Naive B cell (primary cell): ENCODE data around the gene PTPRJ. TPM values are rescaled to one million over a fixed set of nuclear protein-coding genes. Genes with fewer than 3 reads are reported as not detected.

Source experiments
- ATAC-seq, 2 donors: fragments of 150-1000 bp; cut with Tn5 transposase; 2 replicates each; pipeline ENCODE4 v1.10.0; 2021; ENCODE audit warnings: low read depth in 2 of 2, mild to moderate bottlenecking in 2 of 2, moderate library complexity in 2 of 2
- DNase-seq: peaks from one replicate; pipeline ENCODE4 v3.0.0; 2022
- H3K27ac Mint-ChIP-seq, 6 donors: one replicate each; pipeline ENCODE4 v1.8.0; 2020 to 2022; ENCODE audit warnings: mild to moderate bottlenecking in 6 of 6, mixed read lengths in 6 of 6, moderate library complexity in 5 of 6, inconsistent platforms in 2 of 6
- H3K27me3 Mint-ChIP-seq, 3 donors: one replicate each; pipeline ENCODE4 v1.8.0; 2021 to 2022; ENCODE audit warnings: mixed read lengths in 3 of 3, mild to moderate bottlenecking in 1 of 3
- H3K36me3 Mint-ChIP-seq, 2 donors: one replicate each; pipeline ENCODE4 v1.8.0; 2020 to 2022; ENCODE audit warnings: mixed read lengths in 2 of 2, inconsistent platforms in 1 of 2, mild to moderate bottlenecking in 1 of 2
- H3K4me1 Mint-ChIP-seq, 3 donors: one replicate each; pipeline ENCODE4 v1.8.0; 2020 to 2022; ENCODE audit warnings: mixed read lengths in 3 of 3, inconsistent platforms in 1 of 3, mild to moderate bottlenecking in 1 of 3, moderate library complexity in 1 of 3
- H3K4me3 Mint-ChIP-seq, 8 donors: one replicate each; pipeline ENCODE4 v1.8.0; 2020 to 2022; ENCODE audit warnings: mild to moderate bottlenecking in 8 of 8, mixed read lengths in 8 of 8, moderate library complexity in 8 of 8, inconsistent platforms in 2 of 8
- H3K9me3 Mint-ChIP-seq, 7 donors: one replicate each; pipeline ENCODE4 v1.8.0; 2020 to 2022; ENCODE audit warnings: mixed read lengths in 7 of 7, mild to moderate bottlenecking in 5 of 7, inconsistent platforms in 2 of 7, moderate library complexity in 1 of 7
- polyA plus RNA-seq, 6 donors: library from polyadenylated mRNA; unstranded; fragments of 300-500 nt; fragmentation: Illumina TruSeq; gene quantifications; one replicate each; pipeline ENCODE4 v1.2.3, GENCODE V29; 2021; ENCODE audit warnings: low read depth in 6 of 6

PTPRJ gene
- polyA plus RNA-seq, 6 donors from 2014 or later, result 4.3 to 15.1 (median 11.6) TPM

DNA sequence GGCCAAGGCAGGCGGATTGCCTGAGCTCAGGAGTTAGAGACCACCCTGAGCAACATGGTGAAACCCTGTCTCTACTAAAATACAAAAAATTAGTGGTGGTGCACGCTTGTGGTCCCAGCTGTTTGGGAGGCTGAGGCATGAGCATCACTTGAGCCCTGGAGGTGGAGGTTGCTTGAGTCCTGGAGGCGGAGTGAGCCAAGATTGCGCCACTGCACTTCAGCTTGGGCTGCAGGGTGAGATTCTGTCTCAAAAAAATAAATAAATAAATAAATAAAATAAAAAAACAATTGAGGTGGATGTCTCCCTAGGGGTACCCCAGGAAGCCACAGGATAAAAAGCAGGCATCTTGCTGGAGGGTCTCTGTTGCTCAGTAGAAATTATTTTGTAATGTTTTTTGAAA lies 14.1 kb downstream of the PTPRJ start:
- Mint-ChIP-seq H3K4me3 (no peak overlapping the region), H3K27me3 (no peaks in the 10 kb centered on the region), H3K9me3 (no peaks in the 10 kb centered on the region), H3K27ac (peak overlapping the region in 1 of 6 donors; percentile 36), H3K4me1 (peaks cover 31 to 67% (median 62%) of the 10 kb centered on the region in 3 donors), H3K36me3 (no peaks in the 10 kb centered on the region)
- DNase-seq, result no peak
- no peak for ATAC-seq

DNA sequence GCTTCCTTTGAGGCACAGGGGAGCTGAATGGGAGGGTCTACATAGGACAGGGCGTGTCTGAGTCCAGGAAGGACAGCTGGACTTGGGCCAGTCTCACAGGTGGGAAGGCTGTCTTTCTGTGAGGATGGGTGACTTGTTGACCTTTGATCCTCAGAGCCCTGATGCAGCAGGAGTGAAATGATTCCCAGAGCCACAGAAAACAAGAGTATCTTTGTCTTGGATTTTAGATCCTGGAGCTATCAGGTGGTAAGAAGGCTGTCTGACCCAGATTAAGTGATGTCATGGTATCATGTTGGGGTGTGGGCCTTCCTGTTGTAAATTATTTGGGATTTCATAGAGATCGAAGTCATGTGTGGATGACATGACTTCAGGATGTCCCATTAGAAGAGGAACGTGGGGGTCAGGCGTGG lies 15.0 kb downstream of the PTPRJ start:
- ATAC-seq (no peak), DNase-seq (no peak)
- H3K27ac Mint-ChIP-seq, result peak overlapping the region in 4 of 6 donors; percentile 16 to 85 (median 44)
- H3K4me3 Mint-ChIP-seq, result peak overlapping the region in 2 of 8 donors; percentile 22 to 61
- no peaks in the 10 kb centered on the region for H3K9me3 Mint-ChIP-seq
- H3K27me3 Mint-ChIP-seq, result no peaks in the 10 kb centered on the region
- no peaks in the 10 kb centered on the region for H3K36me3 Mint-ChIP-seq
- H3K4me1 Mint-ChIP-seq, result peaks cover 33 to 74% (median 65%) of the 10 kb centered on the region in 3 donors

DNA sequence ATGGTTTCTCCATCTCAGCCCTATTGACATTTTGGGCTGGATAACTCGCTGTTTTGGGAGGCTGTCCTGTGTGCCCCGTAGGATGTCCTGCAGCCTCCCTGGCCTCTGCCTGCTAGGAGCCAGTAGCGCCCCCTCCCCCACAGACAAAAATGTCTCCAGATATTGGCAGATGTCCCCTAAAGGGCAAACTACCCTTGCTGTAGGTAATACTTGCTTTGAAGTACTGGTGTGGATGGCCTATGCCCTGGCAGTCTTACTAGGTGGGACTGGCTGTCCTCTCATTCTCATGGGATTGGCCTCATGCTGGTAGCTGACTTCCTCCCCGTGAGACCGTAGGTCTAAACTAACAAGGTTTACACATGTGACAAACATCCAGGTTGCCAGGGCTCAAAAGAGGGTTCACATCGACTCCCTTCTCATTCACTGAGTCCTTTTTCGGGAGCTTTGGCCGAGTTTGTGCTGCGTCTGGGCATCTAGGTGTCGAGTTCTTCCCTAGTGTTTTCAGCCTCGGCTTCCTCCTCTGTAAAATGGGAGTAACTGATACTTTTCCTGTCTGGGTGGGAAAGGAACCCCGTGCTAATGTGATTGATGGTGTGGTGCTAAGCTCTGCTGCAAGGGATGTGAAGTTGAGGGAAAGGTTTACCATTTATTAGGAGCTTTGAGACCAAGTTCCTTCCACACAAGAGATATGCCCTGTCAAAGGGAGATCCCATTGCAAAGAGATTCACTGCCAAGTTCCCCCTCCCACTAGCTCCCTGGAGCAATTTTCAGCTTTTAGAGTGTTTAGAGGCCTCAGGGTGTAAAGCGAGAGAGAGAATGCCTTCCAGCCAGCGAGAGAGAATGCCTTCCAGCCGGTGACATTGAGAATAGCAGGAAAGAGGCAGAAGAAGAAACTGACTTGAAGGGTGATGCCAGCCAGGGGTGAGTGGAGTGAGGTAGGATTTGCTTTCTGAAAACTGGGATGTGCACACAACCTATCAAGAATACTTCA lies 17.0 kb downstream of the PTPRJ start:
- H3K4me3 Mint-ChIP-seq, result peak overlapping the region in 2 of 8 donors; percentile 47 to 71
- H3K27ac Mint-ChIP-seq, result peak overlapping the region in 5 of 6 donors; percentile 23 to 65 (median 36)
- no peak for DNase-seq
- H3K4me1 Mint-ChIP-seq, result peaks cover 42 to 74% (median 70%) of the 10 kb centered on the region in 3 donors
- ATAC-seq, result no peak
- H3K36me3 Mint-ChIP-seq, result no peaks in the 10 kb centered on the region
- no peaks in the 10 kb centered on the region for H3K27me3 Mint-ChIP-seq
- H3K9me3 Mint-ChIP-seq, result no peaks in the 10 kb centered on the region

DNA sequence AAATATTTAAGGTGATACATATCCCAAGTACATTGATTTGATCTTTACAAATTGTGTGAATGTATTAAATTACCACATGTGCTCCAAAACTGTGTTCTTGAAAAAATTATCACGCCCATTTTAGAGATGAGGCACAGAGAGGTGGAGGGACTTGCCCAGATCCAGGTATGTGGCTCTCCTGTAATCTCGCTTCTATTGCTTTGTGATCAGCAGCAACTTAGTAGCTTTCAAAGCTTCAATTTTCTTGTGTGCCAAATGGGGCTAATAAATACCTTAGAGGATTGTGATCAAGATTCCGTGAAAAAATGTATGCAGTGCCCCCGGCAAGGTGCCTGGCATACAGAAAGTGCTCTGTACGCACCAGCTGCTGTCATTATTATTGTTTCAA lies 18.0 kb downstream of the PTPRJ start:
- Mint-ChIP-seq H3K27me3 (no peaks in the 10 kb centered on the region), H3K4me3 (peak overlapping the region in 1 of 8 donors; percentile 1), H3K4me1 (peaks cover 44 to 72% (median 68%) of the 10 kb centered on the region in 3 donors), H3K9me3 (no peaks in the 10 kb centered on the region), H3K36me3 (no peaks in the 10 kb centered on the region), H3K27ac (peak overlapping the region in 4 of 6 donors; percentile 35 to 72 (median 44))
- DNase-seq, result no peak
- no peak for ATAC-seq

DNA sequence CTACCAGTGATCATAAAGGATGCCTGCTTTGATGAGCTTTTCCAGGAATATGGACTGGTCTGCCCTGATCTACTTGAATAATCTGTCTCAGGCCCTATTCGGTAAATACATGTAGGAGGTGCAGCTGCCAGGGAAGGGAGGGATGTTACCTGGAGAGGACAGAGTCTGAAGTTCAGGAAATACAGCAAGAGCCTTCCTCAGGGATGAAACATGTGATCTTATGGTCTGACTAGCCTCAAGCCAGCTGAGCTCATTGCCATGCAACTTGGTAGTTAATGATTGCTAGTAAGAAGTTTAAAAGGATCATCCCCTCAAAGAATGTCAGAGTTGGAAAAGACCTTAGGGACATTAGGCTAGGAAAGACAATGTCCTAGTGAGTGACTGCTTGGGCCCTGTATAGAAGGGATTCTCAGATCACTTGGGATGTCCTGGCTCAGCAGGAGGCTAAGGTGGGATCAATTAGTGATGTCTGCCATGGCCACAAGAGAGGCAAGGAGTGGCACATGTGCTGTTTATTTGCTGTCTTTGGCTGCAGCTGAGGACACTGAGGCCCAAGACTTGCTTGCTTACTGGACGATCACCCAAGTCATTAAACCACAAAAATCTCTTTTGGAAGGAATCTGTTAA lies 18.5 kb downstream of the PTPRJ start:
- Mint-ChIP-seq H3K4me1 (peaks cover 44 to 76% (median 68%) of the 10 kb centered on the region in 3 donors), H3K36me3 (no peaks in the 10 kb centered on the region), H3K4me3 (peak overlapping the region in 2 of 8 donors; percentile 0 to 57), H3K27me3 (no peaks in the 10 kb centered on the region), H3K27ac (peak overlapping the region; percentile 35 to 72 (median 38)), H3K9me3 (no peaks in the 10 kb centered on the region)
- no peak for ATAC-seq
- no peak for DNase-seq

DNA sequence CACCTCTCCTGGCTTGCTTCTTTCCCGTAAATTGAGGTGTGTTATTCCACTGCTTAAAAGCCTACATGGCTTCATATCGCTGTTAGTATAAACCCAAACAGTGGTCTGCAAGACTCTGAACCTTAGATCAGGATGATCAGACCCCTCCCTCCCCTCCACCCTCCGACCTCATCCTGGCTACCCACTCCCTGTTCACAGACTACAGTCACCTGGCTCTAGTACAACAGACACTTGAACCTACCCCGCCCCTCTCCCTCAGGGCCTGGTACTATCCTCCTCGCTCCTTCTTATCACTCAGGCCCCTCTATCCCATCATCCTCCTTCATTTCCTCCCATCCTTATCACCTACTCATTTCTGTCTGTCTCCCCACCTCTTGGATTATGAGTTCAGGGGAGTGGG lies 20.1 kb downstream of the PTPRJ start:
- H3K4me3 Mint-ChIP-seq, result peak overlapping the region in 2 of 8 donors; percentile 7 to 16
- ATAC-seq, result no peak
- H3K9me3 Mint-ChIP-seq, result no peaks in the 10 kb centered on the region
- H3K36me3 Mint-ChIP-seq, result no peaks in the 10 kb centered on the region
- no peak for DNase-seq
- H3K4me1 Mint-ChIP-seq, result peaks cover 53 to 87% (median 78%) of the 10 kb centered on the region in 3 donors
- peak overlapping the region in 3 of 6 donors; percentile 42 to 78 (median 60) for H3K27ac Mint-ChIP-seq
- no peaks in the 10 kb centered on the region for H3K27me3 Mint-ChIP-seq

DNA sequence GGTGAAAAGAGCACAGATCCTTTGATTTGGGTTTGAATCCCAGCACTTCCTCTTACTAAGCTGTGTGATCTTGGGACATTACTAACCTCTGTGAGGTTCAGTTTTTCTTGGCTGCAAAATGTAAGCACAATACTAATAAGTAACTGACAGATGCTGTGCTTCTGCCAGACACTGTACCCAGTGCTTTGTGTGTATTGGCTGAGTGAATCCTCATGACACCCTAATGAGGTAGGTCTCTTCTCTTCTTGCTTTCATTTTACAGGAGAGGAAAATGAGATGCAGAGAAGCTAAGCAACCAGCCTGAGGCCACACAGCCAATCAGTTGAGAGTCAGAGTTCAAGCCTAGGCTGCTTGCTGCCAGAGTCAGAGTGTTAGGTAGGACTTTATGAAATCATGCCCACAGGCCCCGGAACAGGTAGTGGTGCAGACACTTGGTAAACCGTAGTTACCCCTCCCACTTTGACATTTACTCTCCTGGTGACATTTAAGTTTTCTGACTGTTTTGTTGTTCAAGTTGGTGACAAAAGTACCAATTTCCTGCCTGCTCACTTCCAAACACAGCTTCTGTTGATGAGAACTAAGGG lies 21.2 kb downstream of the PTPRJ start:
- ATAC-seq (peak; percentile 81 to 82), DNase-seq (peak; percentile 20)
- Mint-ChIP-seq H3K4me3 (peak overlapping the region in 7 of 8 donors; percentile 32 to 71 (median 51)), H3K27me3 (no peaks in the 10 kb centered on the region), H3K4me1 (peaks cover 61 to 87% (median 82%) of the 10 kb centered on the region in 3 donors), H3K36me3 (no peaks in the 10 kb centered on the region), H3K9me3 (no peaks in the 10 kb centered on the region), H3K27ac (peak overlapping the region in 5 of 6 donors; percentile 66 to 92 (median 86))

DNA sequence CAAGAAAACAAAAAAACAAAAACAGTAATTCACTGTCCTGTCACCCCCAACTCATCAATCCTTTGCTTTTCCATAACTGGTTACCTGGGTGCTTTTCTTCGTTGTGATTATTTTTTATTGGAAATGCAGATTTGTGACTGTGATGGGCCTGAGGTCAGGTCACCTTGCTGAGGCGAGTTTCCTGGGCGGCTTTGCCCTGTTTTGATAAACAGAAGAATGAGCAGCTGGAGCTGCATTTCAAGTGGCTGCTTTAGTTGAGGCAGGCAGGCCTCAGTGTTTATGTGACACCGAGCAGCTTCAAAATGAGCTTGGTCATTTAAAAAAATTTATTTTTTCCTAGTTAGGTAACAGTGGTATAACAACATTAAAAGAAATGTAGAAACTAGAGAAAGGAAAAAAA lies 22.2 kb downstream of the PTPRJ start:
- H3K4me3 Mint-ChIP-seq, result peak overlapping the region in 1 of 8 donors; percentile 39

DNA sequence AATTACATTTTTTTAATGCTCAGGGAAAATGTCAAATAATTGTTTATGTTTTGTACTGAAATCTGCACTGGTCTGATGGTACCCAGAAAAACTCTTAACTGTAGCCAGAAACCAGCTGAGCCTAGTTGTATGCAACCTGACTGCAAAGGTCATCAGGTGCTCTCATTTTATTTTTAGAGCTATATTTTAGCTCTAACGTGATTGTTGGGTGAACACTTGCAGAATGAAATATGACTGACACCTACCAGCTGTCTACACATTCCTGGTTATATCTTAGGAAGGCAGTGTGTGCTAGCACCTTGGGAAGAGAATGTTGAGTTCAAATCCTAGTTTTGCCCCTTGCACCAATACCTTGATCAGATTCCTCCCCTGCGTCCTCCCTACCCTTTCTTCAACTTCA lies 23.6 kb downstream of the PTPRJ start:
- Mint-ChIP-seq H3K9me3 (no peaks in the 10 kb centered on the region), H3K4me1 (peaks cover 58 to 82% (median 76%) of the 10 kb centered on the region in 3 donors), H3K27me3 (no peaks in the 10 kb centered on the region), H3K36me3 (no peaks in the 10 kb centered on the region), H3K27ac (peak overlapping the region in 2 of 6 donors; percentile 39 to 89), H3K4me3 (peak overlapping the region in 3 of 8 donors; percentile 30 to 63 (median 40))
- DNase-seq, result no peak
- no peak for ATAC-seq

More for the DNA sequence above, 22.2 kb downstream of the PTPRJ start:
- Mint-ChIP-seq H3K9me3 (no peaks in the 10 kb centered on the region), H3K27me3 (no peaks in the 10 kb centered on the region), H3K36me3 (no peaks in the 10 kb centered on the region), H3K4me1 (peaks cover 63 to 85% (median 80%) of the 10 kb centered on the region in 3 donors), H3K27ac (peak overlapping the region in 2 of 6 donors; percentile 60 to 78)
- ATAC-seq, result no peak
- DNase-seq, result no peak

DNA sequence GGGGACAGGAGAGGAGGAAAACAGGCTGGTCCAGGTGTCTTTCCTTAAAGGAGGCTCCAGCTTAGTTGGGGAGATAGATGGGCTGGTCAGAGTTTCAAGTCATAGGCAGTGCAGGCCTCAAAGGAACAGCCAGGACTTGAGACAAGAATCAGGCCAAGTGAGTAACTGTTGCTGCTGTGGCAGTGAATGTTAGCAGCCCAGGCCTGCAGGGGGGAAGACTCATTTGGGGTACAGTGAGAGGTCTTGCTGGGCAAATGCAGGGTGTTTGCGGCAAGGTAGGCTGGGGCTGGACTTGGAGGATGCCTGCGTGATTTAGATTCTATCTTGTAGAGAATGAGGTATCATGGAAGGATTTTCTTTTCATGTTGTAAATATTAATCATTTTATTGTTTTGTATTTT lies 24.1 kb downstream of the PTPRJ start:
- DNase-seq (no peak), ATAC-seq (no peak)
- Mint-ChIP-seq H3K4me1 (peaks cover 53 to 76% (median 71%) of the 10 kb centered on the region in 3 donors), H3K36me3 (no peaks in the 10 kb centered on the region), H3K4me3 (peak overlapping the region in 5 of 8 donors; percentile 30 to 71 (median 40)), H3K27me3 (no peaks in the 10 kb centered on the region), H3K27ac (peak overlapping the region; percentile 6 to 89 (median 42)), H3K9me3 (no peaks in the 10 kb centered on the region)

DNA sequence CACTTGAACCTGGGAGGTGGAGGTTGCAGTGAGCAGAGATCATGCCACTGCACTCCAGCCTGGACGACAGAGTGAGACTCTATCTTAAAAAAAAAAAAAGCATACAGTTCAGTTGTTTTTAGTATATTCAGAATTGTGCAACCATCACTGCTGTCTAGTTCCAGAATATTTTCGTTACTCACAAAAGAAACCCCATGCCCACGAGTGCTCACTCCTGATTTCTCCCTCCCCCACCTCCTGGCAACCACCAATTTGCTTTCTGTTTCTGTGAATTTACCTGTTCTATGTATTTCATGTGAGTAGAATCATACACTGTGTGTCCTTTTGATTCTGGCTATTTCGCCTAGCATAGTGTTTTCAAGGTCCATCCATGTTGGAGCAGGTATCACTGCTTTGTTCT lies 24.8 kb downstream of the PTPRJ start:
- ATAC-seq (no peak), DNase-seq (no peak)

DNA sequence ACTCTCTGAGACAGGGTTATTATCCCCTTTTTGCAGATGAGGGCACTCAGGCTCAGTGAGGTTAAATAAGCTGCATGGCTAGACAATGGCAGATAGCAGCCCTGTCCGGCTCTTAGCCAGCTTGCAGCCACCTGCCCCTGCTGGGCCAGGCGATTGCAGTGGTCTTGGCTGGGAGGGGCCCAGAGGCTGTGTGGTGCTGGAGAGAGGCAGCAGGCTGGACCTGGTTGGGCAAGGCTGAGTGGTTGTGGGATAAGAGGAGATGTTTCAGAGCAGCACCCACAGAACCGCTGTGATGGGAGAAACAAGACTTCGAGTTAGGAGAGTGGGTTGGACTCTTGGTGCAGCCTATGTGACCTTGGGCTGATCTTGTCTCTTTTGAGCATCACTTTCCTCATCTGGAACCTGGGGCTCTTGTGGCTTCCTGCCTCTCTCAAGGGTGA lies 25.5 kb downstream of the PTPRJ start:
- Mint-ChIP-seq H3K9me3 (no peaks in the 10 kb centered on the region), H3K27ac (peak overlapping the region in 5 of 6 donors; percentile 65 to 89 (median 79)), H3K4me3 (peak overlapping the region in 4 of 8 donors; percentile 31 to 64 (median 35)), H3K27me3 (no peaks in the 10 kb centered on the region), H3K36me3 (no peaks in the 10 kb centered on the region), H3K4me1 (peaks cover 42 to 64% (median 59%) of the 10 kb centered on the region in 3 donors)
- no peak for DNase-seq
- ATAC-seq, result no peak

More for the DNA sequence above, 24.8 kb downstream of the PTPRJ start:
- H3K36me3 Mint-ChIP-seq, result no peaks in the 10 kb centered on the region
- no peaks in the 10 kb centered on the region for H3K27me3 Mint-ChIP-seq
- H3K27ac Mint-ChIP-seq, result peak overlapping the region in 5 of 6 donors; percentile 9 to 89 (median 72)
- H3K4me1 Mint-ChIP-seq, result peaks cover 50 to 70% (median 64%) of the 10 kb centered on the region in 3 donors
- H3K4me3 Mint-ChIP-seq, result peak overlapping the region in 5 of 8 donors; percentile 3 to 70 (median 31)
- H3K9me3 Mint-ChIP-seq, result no peaks in the 10 kb centered on the region
